CD4-positive, alpha-beta T cell treated with Interleukin-15 for 4 hours (primary cell): ENCODE results near the gene ZSCAN20.

ENCODE experiments used
- DNase-seq: peaks from one replicate; pipeline ENCODE4 v3.0.0-alpha.2; 2020; ENCODE audit warnings: low spot score

Gene ZSCAN20

DNA sequence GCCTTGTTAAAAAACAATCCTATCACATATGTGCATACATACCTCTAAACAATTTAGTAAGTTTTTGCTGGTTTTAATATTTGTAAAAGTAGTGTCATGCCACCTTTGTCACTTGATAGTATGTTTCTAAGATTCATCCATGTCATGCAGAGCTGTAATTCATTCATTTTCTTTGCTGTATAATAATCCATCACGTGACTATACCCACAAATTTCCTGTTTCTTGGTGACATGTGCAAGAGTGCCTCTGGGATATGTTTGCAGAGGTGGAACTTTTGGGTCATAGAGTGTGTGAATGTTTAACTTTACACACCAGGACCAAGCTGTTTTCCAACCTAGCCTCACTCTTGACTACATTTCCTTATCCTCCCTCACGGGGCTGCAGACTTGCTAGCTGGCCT is 62.9 kb downstream of the ZSCAN20 start:
- no peak for DNase-seq

DNA sequence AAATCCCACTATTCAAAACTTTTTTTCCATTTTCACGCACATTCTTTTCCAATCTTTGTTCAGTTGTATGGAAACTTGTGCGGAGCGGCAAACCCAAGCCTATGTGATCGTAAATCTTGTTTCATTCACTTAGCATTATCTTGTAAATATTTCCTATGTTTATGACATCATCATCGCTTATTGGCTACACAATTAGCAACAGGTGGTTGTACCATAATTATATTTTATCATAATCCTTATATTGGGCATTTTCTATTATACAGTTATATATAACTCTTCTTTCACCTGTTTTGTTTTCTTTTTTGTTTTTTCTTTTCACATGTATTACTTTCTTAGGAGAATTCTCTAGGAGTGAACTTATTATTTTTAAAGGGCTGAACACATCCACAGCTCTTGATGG is 65.4 kb downstream of the ZSCAN20 start:
- DNase-seq, result no peak

DNA sequence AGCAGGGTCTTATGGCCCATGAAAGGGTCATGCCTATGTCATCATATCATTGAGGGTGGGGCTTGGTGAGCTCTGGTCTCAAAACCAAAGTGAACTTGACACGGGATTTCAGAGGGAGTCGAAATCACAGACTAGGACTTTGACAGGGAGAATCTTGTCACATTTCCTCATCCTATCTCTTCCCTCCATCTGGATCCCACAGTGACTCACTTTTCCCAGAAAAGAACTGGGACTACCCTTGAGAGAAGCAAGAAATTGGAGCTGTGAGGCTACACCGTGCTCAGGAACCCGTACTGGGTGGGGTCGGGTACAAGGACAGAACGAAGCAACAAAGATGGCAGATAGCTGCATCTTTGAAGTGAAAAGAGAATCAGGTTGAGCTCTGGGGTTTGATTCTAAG is 69.5 kb downstream of the ZSCAN20 start:
- DNase-seq, result no peak
